Measurements from ENCODE around the gene CHSY3. TPM values are rescaled to one million over a fixed set of nuclear protein-coding genes. Genes with fewer than 3 reads are reported as not detected.

CHSY3 gene
- total and polyA plus RNA-seq, 2 experiments from 2014 or later, result 0.44 to 3.0 TPM

DNA sequence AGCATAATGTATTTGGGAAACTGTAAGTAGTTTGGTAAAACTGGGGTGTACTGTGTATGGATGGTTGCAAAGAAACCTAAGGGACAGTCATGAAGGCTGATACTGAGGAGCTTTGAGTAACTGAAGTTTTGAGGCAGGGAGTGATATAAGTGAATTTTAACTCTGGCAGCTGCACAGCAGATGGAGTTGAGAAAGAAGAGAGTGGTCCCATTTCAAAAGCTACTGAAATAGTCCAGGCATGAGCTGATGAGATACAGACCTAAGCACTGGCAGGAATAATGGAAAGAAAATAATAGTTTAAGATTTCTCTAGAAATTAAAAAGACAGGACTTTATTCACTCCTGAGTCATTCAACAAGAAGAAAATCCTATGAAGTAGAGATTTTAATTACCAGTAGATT lies 232.0 kb downstream of the CHSY3 start:
- H3K79me2 ChIP-seq (replicated peaks; ENCODE audit: insufficient read depth), result no peaks in the 10 kb centered on the region
- no peak for TF ChIP-seq ZNF331 (CRISPR knock-in tag; IDR thresholded peaks at IDR 0.05; ENCODE audit: low read depth)
- TF ChIP-seq, protein P1, sequence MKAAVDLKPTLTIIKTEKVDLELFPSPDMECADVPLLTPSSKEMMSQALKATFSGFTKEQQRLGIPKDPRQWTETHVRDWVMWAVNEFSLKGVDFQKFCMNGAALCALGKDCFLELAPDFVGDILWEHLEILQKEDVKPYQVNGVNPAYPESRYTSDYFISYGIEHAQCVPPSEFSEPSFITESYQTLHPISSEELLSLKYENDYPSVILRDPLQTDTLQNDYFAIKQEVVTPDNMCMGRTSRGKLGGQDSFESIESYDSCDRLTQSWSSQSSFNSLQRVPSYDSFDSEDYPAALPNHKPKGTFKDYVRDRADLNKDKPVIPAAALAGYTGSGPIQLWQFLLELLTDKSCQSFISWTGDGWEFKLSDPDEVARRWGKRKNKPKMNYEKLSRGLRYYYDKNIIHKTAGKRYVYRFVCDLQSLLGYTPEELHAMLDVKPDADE (IDR thresholded peaks at IDR 0.05), result no peak
- TF ChIP-seq, protein P2, sequence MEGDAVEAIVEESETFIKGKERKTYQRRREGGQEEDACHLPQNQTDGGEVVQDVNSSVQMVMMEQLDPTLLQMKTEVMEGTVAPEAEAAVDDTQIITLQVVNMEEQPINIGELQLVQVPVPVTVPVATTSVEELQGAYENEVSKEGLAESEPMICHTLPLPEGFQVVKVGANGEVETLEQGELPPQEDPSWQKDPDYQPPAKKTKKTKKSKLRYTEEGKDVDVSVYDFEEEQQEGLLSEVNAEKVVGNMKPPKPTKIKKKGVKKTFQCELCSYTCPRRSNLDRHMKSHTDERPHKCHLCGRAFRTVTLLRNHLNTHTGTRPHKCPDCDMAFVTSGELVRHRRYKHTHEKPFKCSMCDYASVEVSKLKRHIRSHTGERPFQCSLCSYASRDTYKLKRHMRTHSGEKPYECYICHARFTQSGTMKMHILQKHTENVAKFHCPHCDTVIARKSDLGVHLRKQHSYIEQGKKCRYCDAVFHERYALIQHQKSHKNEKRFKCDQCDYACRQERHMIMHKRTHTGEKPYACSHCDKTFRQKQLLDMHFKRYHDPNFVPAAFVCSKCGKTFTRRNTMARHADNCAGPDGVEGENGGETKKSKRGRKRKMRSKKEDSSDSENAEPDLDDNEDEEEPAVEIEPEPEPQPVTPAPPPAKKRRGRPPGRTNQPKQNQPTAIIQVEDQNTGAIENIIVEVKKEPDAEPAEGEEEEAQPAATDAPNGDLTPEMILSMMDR (conservative IDR thresholded peaks at IDR 0.05; ENCODE audit: low read depth in 2 of 2), result no peak
- no peak for TF ChIP-seq ZNF114 (CRISPR knock-in tag; IDR thresholded peaks at IDR 0.05)
- no peak for TF ChIP-seq POLR2AphosphoS5 (IDR thresholded peaks at IDR 0.05; ENCODE audit: low read depth)
- TF ChIP-seq, protein P3, sequence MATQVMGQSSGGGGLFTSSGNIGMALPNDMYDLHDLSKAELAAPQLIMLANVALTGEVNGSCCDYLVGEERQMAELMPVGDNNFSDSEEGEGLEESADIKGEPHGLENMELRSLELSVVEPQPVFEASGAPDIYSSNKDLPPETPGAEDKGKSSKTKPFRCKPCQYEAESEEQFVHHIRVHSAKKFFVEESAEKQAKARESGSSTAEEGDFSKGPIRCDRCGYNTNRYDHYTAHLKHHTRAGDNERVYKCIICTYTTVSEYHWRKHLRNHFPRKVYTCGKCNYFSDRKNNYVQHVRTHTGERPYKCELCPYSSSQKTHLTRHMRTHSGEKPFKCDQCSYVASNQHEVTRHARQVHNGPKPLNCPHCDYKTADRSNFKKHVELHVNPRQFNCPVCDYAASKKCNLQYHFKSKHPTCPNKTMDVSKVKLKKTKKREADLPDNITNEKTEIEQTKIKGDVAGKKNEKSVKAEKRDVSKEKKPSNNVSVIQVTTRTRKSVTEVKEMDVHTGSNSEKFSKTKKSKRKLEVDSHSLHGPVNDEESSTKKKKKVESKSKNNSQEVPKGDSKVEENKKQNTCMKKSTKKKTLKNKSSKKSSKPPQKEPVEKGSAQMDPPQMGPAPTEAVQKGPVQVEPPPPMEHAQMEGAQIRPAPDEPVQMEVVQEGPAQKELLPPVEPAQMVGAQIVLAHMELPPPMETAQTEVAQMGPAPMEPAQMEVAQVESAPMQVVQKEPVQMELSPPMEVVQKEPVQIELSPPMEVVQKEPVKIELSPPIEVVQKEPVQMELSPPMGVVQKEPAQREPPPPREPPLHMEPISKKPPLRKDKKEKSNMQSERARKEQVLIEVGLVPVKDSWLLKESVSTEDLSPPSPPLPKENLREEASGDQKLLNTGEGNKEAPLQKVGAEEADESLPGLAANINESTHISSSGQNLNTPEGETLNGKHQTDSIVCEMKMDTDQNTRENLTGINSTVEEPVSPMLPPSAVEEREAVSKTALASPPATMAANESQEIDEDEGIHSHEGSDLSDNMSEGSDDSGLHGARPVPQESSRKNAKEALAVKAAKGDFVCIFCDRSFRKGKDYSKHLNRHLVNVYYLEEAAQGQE (IDR thresholded peaks at IDR 0.05; ENCODE audit: unreplicated experiment), result no peak
- TF ChIP-seq CREB1 (CRISPR knock-in tag; IDR thresholded peaks at IDR 0.05; ENCODE audit: low read depth), result no peak
- TF ChIP-seq NANOG (IDR thresholded peaks at IDR 0.05; ENCODE audit: borderline replicate concordance), result no peak
- no peak for TF ChIP-seq STAT1 (IDR thresholded peaks at IDR 0.05; ENCODE audit: unreplicated experiment)
- TF ChIP-seq, protein P4, sequence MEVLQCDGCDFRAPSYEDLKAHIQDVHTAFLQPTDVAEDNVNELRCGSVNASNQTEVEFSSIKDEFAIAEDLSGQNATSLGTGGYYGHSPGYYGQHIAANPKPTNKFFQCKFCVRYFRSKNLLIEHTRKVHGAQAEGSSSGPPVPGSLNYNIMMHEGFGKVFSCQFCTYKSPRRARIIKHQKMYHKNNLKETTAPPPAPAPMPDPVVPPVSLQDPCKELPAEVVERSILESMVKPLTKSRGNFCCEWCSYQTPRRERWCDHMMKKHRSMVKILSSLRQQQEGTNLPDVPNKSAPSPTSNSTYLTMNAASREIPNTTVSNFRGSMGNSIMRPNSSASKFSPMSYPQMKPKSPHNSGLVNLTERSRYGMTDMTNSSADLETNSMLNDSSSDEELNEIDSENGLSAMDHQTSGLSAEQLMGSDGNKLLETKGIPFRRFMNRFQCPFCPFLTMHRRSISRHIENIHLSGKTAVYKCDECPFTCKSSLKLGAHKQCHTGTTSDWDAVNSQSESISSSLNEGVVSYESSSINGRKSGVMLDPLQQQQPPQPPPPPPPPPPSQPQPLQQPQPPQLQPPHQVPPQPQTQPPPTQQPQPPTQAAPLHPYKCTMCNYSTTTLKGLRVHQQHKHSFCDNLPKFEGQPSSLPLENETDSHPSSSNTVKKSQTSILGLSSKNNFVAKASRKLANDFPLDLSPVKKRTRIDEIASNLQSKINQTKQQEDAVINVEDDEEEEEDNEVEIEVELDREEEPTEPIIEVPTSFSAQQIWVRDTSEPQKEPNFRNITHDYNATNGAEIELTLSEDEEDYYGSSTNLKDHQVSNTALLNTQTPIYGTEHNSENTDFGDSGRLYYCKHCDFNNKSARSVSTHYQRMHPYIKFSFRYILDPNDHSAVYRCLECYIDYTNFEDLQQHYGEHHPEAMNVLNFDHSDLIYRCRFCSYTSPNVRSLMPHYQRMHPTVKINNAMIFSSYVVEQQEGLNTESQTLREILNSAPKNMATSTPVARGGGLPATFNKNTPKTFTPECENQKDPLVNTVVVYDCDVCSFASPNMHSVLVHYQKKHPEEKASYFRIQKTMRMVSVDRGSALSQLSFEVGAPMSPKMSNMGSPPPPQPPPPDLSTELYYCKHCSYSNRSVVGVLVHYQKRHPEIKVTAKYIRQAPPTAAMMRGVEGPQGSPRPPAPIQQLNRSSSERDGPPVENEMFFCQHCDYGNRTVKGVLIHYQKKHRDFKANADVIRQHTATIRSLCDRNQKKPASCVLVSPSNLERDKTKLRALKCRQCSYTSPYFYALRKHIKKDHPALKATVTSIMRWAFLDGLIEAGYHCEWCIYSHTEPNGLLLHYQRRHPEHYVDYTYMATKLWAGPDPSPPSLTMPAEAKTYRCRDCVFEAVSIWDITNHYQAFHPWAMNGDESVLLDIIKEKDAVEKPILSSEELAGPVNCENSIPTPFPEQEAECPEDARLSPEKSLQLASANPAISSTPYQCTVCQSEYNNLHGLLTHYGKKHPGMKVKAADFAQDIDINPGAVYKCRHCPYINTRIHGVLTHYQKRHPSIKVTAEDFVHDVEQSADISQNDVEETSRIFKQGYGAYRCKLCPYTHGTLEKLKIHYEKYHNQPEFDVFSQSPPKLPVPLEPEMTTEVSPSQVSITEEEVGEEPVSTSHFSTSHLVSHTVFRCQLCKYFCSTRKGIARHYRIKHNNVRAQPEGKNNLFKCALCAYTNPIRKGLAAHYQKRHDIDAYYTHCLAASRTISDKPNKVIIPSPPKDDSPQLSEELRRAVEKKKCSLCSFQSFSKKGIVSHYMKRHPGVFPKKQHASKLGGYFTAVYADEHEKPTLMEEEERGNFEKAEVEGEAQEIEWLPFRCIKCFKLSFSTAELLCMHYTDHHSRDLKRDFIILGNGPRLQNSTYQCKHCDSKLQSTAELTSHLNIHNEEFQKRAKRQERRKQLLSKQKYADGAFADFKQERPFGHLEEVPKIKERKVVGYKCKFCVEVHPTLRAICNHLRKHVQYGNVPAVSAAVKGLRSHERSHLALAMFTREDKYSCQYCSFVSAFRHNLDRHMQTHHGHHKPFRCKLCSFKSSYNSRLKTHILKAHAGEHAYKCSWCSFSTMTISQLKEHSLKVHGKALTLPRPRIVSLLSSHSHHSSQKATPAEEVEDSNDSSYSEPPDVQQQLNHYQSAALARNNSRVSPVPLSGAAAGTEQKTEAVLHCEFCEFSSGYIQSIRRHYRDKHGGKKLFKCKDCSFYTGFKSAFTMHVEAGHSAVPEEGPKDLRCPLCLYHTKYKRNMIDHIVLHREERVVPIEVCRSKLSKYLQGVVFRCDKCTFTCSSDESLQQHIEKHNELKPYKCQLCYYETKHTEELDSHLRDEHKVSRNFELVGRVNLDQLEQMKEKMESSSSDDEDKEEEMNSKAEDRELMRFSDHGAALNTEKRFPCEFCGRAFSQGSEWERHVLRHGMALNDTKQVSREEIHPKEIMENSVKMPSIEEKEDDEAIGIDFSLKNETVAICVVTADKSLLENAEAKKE (CRISPR knock-in tag; IDR thresholded peaks at IDR 0.05), result no peak
- TF ChIP-seq EZH2 (IDR thresholded peaks at IDR 0.05; ENCODE audit: low read depth, unreplicated experiment), result no peak
- TF ChIP-seq JUNB (IDR thresholded peaks at IDR 0.05; ENCODE audit: unreplicated experiment), result no peak
- no peak overlapping the region for H2AFZ ChIP-seq
- no peak overlapping the region for H3K4me2 ChIP-seq
- H3K27me3 ChIP-seq (ENCODE audit: insufficient read depth), result no peaks in the 10 kb centered on the region
- no peaks in the 10 kb centered on the region for H4K20me1 ChIP-seq (replicated peaks; ENCODE audit: insufficient read depth)
- Mint-ChIP-seq H3K9me3 (no peaks in the 10 kb centered on the region), H3K27ac (no peak overlapping the region), H3K4me3 (no peak overlapping the region), H3K4me1 (no peaks in the 10 kb centered on the region), H3K27me3 (ENCODE audit: insufficient read depth, low read depth, poor library complexity) (no peaks in the 10 kb centered on the region), H3K36me3 (ENCODE audit: low read depth) (no peaks in the 10 kb centered on the region; the same call in 2 of the 3 replicates)
- H3K27ac ChIP-seq (ENCODE audit: low read depth), result no peak overlapping the region
- DNase-seq (ENCODE audit: low spot score), result no peak
- no peaks in the 10 kb centered on the region for H3K4me1 ChIP-seq (ENCODE audit: insufficient read depth)
- 0 out of 2 replicates have a peak, but pooled peaks cover 3% of the 10 kb centered on the region for H3K9me2 ChIP-seq (ENCODE audit: insufficient read depth)
- H3F3A ChIP-seq (replicated peaks; ENCODE audit: low read depth), result no peaks in the 10 kb centered on the region
- no peak overlapping the region for H3K4me3 ChIP-seq
- H3K36me3 ChIP-seq (ENCODE audit: insufficient read depth), result no peaks in the 10 kb centered on the region
- ATAC-seq, result no peak

Data from GM23338 (cell line).